Activated naive CD8-positive, alpha-beta T cell treated with anti-CD3 and anti-CD28 coated beads for 36 hours (primary cell): ENCODE measurements around the gene BST1. TPM values are rescaled to one million over a fixed set of nuclear protein-coding genes. Genes with fewer than 3 reads are reported as not detected.

ENCODE experiments used
- DNase-seq: peaks from one replicate; pipeline ENCODE4 v3.0.0; 2021
- H3K27ac Mint-ChIP-seq: one replicate; pipeline ENCODE4 v1.8.0; 2022; ENCODE audit warnings: mild to moderate bottlenecking, moderate library complexity, mixed read lengths
- H3K27me3 Mint-ChIP-seq: one replicate; pipeline ENCODE4 v1.8.0; 2022; ENCODE audit warnings: mild to moderate bottlenecking, mixed read lengths
- H3K36me3 Mint-ChIP-seq: one replicate; pipeline ENCODE4 v1.8.0; 2021; ENCODE audit warnings: mild to moderate bottlenecking, mixed read lengths
- H3K4me1 Mint-ChIP-seq: one replicate; pipeline ENCODE4 v1.8.0; 2021; ENCODE audit warnings: mixed read lengths
- H3K4me3 Mint-ChIP-seq: one replicate; pipeline ENCODE4 v1.8.0; 2022; ENCODE audit warnings: mild to moderate bottlenecking, moderate library complexity, mixed read lengths
- H3K9me3 Mint-ChIP-seq: one replicate; pipeline ENCODE4 v1.8.0; 2022; ENCODE audit warnings: mixed read lengths
- total RNA-seq, 2 experiments: library from RNA; stranded (reverse); gene quantifications; one replicate each; pipeline ENCODE4 v1.2.3, GENCODE V29; 2021

Gene BST1
- total RNA-seq, 2 experiments from 2014 or later = 0.38 to 0.54 TPM

DNA sequence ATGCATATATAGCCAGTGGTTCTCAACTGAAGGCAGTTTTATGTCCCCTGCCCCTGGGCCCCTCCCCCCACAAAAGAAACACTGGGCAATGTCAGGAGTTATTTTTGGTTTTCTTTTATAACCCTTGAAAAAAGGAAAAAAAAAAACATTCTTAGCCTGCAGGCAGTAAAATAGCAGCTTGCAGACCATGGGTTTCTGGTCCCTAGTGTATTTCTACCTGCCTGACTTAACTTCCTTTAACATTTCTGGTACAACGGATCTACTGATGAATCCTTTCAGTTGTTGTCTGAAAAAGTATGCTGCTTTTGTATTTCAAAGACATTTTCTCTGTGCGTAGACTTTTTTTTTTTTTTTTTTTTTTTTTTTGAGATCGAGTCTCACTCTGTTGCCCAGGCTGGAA is 32.3 kb upstream of the BST1 start:
- H3K4me1 Mint-ChIP-seq = peaks cover 2% of the 10 kb centered on the region
- no peaks in the 10 kb centered on the region for H3K27me3 Mint-ChIP-seq
- no peaks in the 10 kb centered on the region for H3K9me3 Mint-ChIP-seq
- no peak overlapping the region for H3K4me3 Mint-ChIP-seq
- no peak for DNase-seq
- H3K27ac Mint-ChIP-seq = no peak overlapping the region
- peaks cover 18% of the 10 kb centered on the region for H3K36me3 Mint-ChIP-seq

DNA sequence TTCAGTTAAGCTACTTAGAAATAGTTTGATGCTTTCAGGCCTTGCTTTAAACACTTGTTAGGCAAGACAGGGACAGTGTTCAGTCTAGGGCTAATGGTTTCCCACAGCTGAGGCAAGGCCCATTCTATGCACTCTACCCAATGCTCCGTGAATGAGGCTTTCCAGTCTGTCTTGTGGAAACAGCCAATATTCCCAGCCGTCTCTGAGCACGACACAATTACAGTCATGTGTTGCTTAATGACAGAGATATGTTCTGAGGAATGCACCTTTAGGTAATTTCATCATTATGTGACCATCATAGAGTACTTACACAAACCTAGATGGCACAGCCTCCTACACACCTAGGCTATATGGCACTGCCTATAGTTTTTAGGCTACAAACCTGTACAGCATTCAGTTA is 30.8 kb upstream of the BST1 start:
- H3K27me3 Mint-ChIP-seq = no peaks in the 10 kb centered on the region
- H3K36me3 Mint-ChIP-seq = peaks cover 8% of the 10 kb centered on the region
- H3K27ac Mint-ChIP-seq = no peak overlapping the region
- H3K4me3 Mint-ChIP-seq = no peak overlapping the region
- H3K4me1 Mint-ChIP-seq = no peaks in the 10 kb centered on the region
- DNase-seq = no peak
- no peaks in the 10 kb centered on the region for H3K9me3 Mint-ChIP-seq

DNA sequence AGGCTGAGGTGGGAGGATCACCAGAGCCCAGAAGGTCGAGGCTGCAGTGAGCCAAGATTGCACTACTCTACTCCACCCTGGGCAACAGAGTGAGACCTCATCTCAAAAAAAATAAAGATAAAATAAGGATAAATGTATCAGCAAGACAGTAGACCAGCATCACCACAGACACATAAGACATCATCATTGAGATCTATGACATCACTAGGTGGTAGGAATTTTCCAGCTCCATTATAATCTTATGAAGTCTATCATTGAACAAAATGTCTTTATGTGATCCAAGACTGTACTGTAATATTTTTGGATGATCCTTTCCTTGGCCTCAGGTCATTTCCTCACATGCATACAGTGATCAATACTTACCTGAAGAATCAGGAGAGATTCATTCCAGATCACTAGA is 29.5 kb upstream of the BST1 start:
- Mint-ChIP-seq H3K27me3 (no peaks in the 10 kb centered on the region), H3K4me1 (peaks cover 7% of the 10 kb centered on the region), H3K9me3 (no peaks in the 10 kb centered on the region), H3K27ac (no peak overlapping the region), H3K4me3 (no peak overlapping the region), H3K36me3 (peaks cover 8% of the 10 kb centered on the region)
- DNase-seq = no peak

GRCh38 chr4:15674046-15674445 is 28.8 kb upstream of the BST1 start:
- no peak for DNase-seq
- H3K4me1 Mint-ChIP-seq = peaks cover 7% of the 10 kb centered on the region
- H3K27me3 Mint-ChIP-seq = no peaks in the 10 kb centered on the region
- no peak overlapping the region for H3K4me3 Mint-ChIP-seq
- no peak overlapping the region for H3K27ac Mint-ChIP-seq
- H3K9me3 Mint-ChIP-seq = no peaks in the 10 kb centered on the region
- H3K36me3 Mint-ChIP-seq = peaks cover 8% of the 10 kb centered on the region

GRCh38 chr4:15674926-15675325 is 27.9 kb upstream of the BST1 start:
- Mint-ChIP-seq H3K4me1 (peaks cover 10% of the 10 kb centered on the region), H3K27me3 (peaks cover 5% of the 10 kb centered on the region), H3K27ac (no peak overlapping the region), H3K9me3 (no peaks in the 10 kb centered on the region), H3K36me3 (peaks cover 12% of the 10 kb centered on the region), H3K4me3 (no peak overlapping the region)
- DNase-seq = no peak

- Mint-ChIP-seq H3K9me3 (no peaks in the 10 kb centered on the region), H3K4me3 (no peak overlapping the region), H3K27ac (no peak overlapping the region), H3K36me3 (peaks cover 15% of the 10 kb centered on the region), H3K4me1 (peaks cover 12% of the 10 kb centered on the region), H3K27me3 (peaks cover 8% of the 10 kb centered on the region)
- DNase-seq = no peak
Measured at GRCh38 chr4:15675356-15675755, 27.5 kb upstream of the BST1 start.

DNA sequence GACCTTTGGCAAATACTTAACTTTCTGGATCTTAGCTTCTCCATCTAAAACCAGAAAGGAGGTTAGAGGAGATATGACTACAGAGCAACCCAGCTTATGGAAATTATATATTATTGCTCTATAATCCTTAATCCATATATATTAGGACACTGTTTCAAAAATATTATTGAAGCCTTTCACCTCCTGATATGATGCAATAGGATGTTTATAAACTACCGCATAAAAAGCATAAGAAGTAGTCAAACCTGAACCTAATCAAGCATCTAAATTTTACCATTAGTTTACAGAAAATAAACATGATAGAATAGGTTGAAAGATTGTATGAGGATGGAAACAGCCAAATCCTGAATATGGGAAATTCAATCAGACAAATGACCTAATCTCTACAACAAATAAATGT is 26.8 kb upstream of the BST1 start:
- H3K27ac Mint-ChIP-seq = no peak overlapping the region
- no peak for DNase-seq
- H3K27me3 Mint-ChIP-seq = peaks cover 8% of the 10 kb centered on the region
- H3K4me3 Mint-ChIP-seq = no peak overlapping the region
- H3K4me1 Mint-ChIP-seq = peaks cover 12% of the 10 kb centered on the region
- H3K9me3 Mint-ChIP-seq = no peaks in the 10 kb centered on the region
- H3K36me3 Mint-ChIP-seq = peaks cover 15% of the 10 kb centered on the region

DNA sequence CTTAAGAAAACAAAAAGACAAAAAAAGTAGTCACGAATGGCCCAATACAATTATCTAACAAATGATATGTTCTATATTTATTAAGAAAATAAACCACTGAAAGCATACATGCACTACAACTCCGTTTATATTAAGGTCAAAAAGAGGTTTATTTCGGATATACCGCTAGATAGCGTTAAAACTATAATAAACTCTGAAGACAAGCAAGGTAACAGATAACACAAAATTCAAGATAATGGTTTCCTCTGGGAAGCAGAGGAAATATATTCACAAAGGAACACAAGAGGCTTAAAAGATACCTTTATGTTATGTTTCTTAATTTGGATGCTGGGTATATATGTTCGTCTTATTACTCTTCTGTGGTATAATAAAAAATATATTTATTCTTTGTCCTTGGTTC is 26.0 kb upstream of the BST1 start:
- H3K4me3 Mint-ChIP-seq = no peak overlapping the region
- peaks cover 12% of the 10 kb centered on the region for H3K4me1 Mint-ChIP-seq
- H3K36me3 Mint-ChIP-seq = peaks cover 11% of the 10 kb centered on the region
- peaks cover 8% of the 10 kb centered on the region for H3K27me3 Mint-ChIP-seq
- no peak for DNase-seq
- no peaks in the 10 kb centered on the region for H3K9me3 Mint-ChIP-seq
- H3K27ac Mint-ChIP-seq = no peak overlapping the region

- peaks cover 11% of the 10 kb centered on the region for H3K36me3 Mint-ChIP-seq
- H3K27ac Mint-ChIP-seq = no peak overlapping the region
- peaks cover 8% of the 10 kb centered on the region for H3K27me3 Mint-ChIP-seq
- no peak for DNase-seq
- peaks cover 16% of the 10 kb centered on the region for H3K4me1 Mint-ChIP-seq
- H3K9me3 Mint-ChIP-seq = no peaks in the 10 kb centered on the region
- no peak overlapping the region for H3K4me3 Mint-ChIP-seq
Measured at GRCh38 chr4:15677507-15677988, 25.3 kb upstream of the BST1 start.

DNA sequence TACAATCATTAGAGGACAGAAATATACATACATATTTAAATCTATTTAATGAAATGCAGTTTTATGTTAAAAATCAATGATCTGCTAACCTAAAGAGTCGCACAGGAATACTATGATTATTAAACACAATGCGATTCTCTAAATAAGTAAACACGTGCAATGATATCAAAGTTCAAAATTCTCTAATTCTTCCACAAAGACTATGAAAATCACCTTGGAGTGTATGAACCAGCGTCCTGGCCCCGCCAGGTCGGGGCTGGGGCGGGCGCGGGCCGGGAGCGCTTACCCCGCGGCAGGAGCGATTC is 21.8 kb upstream of the BST1 start:
- peaks cover 21% of the 10 kb centered on the region for H3K36me3 Mint-ChIP-seq
- H3K27ac Mint-ChIP-seq = peak overlapping the region; percentile 98
- H3K4me3 Mint-ChIP-seq = peak overlapping the region; percentile 99
- H3K9me3 Mint-ChIP-seq = no peaks in the 10 kb centered on the region
- DNase-seq = no peak
- H3K27me3 Mint-ChIP-seq = peaks cover 8% of the 10 kb centered on the region
- H3K4me1 Mint-ChIP-seq = peaks cover 35% of the 10 kb centered on the region

DNA sequence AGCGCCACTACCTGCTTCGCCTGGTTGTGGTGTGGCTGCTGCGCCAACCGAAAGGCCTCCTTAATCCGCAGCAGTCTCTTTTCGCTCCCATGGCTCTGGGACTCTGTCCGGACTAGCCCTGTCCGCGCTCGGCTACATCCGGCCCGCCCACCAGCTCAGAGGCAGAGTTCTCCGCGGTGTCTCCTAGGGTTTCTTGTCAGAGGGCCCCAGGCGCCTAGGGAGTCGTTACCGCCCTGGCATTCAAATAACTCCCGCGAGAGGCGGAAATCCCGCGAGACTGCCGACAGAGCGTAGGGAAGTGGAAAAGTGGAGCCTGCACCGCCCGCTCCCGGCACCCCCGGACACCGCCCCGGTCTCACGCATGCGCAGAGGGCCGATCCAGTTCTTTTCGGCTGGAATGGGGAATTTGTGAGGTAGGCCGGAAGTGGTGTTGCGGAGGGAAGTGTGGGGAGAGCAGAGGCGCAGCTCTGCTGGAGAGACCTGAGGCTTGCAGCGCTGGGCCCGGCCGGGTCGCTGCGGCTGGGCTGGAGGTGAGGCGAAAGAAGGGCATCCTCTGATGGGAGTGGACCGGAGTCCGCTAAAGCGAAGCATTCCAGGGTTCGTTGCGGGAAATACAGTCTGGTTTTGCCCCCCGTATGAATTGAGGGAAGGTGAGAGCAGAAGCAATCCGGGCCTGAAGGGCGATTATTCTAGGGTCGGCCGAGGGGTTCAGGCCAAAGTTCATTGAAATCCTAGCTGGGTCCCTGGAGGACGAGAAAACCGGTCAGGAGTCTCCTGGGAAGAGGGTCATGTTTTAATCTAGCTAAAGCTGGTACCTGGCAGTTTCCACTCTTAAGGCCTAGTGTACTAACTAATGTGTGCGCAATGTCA is 21.3 kb upstream of the BST1 start, which contains the start of gene FAM200B:
FAM200B (plus strand) TSS at position 456 of the 870 bp plus-strand sequence. CDS start 5,151 bp downstream, outside the sequence.
- H3K27me3 Mint-ChIP-seq = peaks cover 8% of the 10 kb centered on the region
- peak within 1 kb of the TSS; percentile 99 for H3K4me3 Mint-ChIP-seq
- H3K4me1 Mint-ChIP-seq = peaks cover 39% of the 10 kb centered on the region
- DNase-seq = peak; percentile 98
- H3K9me3 Mint-ChIP-seq = no peaks in the 10 kb centered on the region
- peaks cover 25% of the 10 kb centered on the region for H3K36me3 Mint-ChIP-seq
- H3K27ac Mint-ChIP-seq = peak within 1 kb of the TSS; percentile 98

DNA sequence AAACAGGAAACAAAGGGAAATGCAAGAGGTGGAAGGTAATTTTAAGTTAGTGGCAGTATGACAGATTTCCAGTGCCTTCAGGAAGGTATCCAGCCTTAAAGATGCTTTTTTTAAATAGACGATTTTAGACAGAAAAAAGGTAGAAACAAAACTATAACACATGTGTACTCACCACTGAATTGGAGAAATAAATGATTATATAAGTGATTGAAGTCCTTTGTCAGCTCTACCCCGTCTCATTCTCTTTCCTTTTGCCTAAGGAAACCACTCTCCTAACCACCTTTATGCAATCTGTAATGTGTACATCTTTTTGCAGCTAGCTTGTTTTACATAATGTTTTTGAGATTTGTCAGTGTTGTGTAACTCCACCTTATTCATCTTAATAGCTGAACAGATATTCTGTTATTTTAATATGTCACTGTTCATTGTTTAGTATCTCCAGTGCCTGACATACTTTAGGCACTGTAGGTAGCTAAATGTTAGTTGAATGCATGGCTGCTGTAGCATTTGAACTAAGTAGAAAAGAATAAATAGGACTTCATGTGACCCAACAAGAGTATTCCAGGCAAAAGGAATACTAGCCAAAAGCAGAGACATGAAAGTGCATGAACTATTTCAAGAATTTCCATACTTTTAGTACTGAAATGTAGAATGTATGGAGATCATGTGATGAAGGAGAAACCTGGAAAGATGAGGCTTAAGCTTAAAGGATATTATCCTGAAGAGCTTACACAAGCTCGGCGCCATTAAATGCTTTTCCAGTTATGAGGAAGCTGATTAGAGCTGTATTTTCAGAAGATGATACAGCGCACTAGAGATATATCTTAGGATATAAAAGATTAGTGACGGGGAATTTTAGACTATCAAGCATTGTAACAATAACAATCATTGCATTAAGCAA is 20.4 kb upstream of the BST1 start:
- no peaks in the 10 kb centered on the region for H3K9me3 Mint-ChIP-seq
- peaks cover 8% of the 10 kb centered on the region for H3K27me3 Mint-ChIP-seq
- DNase-seq = no peak
- peaks cover 36% of the 10 kb centered on the region for H3K4me1 Mint-ChIP-seq
- H3K36me3 Mint-ChIP-seq = peaks cover 30% of the 10 kb centered on the region
- peak overlapping the region; percentile 98 for H3K27ac Mint-ChIP-seq
- H3K4me3 Mint-ChIP-seq = peak overlapping the region; percentile 99

DNA sequence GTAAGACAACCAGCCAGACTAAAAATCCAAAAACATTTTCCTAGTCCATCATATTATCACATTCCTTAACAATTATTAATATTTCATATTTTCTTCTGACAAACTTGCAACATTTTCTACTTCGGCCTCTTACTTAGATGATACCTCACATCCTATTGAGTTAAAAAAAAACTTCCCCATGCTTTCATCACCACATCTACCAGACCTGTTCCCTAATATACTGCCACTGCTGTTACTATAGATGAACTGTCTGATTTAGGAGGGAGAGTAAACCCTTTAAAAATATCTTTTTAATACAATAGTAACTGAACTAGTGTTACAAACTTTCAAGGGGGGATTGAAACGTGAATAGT is 19.7 kb upstream of the BST1 start:
- Mint-ChIP-seq H3K4me1 (peaks cover 32% of the 10 kb centered on the region), H3K27ac (no peak overlapping the region), H3K4me3 (peak overlapping the region; percentile 99), H3K36me3 (peaks cover 31% of the 10 kb centered on the region), H3K9me3 (no peaks in the 10 kb centered on the region), H3K27me3 (peaks cover 8% of the 10 kb centered on the region)
- DNase-seq = no peak

GRCh38 chr4:15684498-15684897 is 18.4 kb upstream of the BST1 start:
- Mint-ChIP-seq H3K36me3 (peaks cover 31% of the 10 kb centered on the region), H3K4me1 (peaks cover 32% of the 10 kb centered on the region)

DNA sequence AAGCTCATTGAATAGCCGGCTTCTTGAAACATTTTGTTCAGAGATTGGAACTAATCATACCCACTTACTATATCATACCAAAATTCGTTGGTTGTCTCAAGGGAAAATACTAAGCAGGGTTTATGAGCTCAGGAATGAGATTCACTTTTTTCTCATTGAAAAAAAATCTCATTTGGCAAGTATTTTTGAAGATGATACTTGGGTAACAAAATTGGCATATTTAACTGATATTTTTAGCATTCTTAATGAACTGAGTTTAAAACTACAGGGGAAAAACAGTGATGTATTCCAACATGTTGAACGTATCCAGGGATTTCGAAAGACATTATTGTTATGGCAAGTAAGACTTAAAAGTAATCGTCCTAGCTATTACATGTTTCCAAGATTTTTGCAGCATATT is 14.8 kb upstream of the BST1 start:
- H3K27ac Mint-ChIP-seq = no peak overlapping the region
- no peaks in the 10 kb centered on the region for H3K27me3 Mint-ChIP-seq
- DNase-seq = no peak
- H3K9me3 Mint-ChIP-seq = no peaks in the 10 kb centered on the region
- no peak overlapping the region for H3K4me3 Mint-ChIP-seq
- H3K4me1 Mint-ChIP-seq = peaks cover 19% of the 10 kb centered on the region
- peaks cover 20% of the 10 kb centered on the region for H3K36me3 Mint-ChIP-seq

More at GRCh38 chr4:15684498-15684897, 18.4 kb upstream of the BST1 start:
- H3K4me3 Mint-ChIP-seq = no peak overlapping the region
- no peaks in the 10 kb centered on the region for H3K9me3 Mint-ChIP-seq
- DNase-seq = no peak
- no peak overlapping the region for H3K27ac Mint-ChIP-seq
- peaks cover 7% of the 10 kb centered on the region for H3K27me3 Mint-ChIP-seq
